Right lobe of liver (tissue), 6 donors: ENCODE results near the gene DDIAS. TPM values are rescaled to one million over a fixed set of nuclear protein-coding genes. Genes with fewer than 3 reads are reported as not detected.

Experiments used
- ATAC-seq, 4 donors: fragments of 200-7000 bp; cut with Tn5 transposase; one replicate each; pipeline ENCODE4 v1.9.1; 2020; ENCODE audit warnings: mild to moderate bottlenecking in 4 of 4, moderate library complexity in 4 of 4
- DNase-seq, 3 donors: peaks; one replicate each; pipeline ENCODE4 v3.0.0-alpha.2; 2020
- H3K27ac ChIP-seq, 3 donors: fragments of 200-600 bp; one replicate each; pipeline ENCODE4 v1.8.0; 2022
- H3K27me3 ChIP-seq, 2 donors: fragments of 200-600 bp; one replicate each; pipeline ENCODE4 v1.8.0; 2022
- H3K36me3 ChIP-seq, 4 donors: fragments of 200-600 bp; sonication (generic) in 1 of 4; one replicate each; pipeline versions ENCODE4 v1.5.1 to v1.8.0; 2017 to 2022; ENCODE audit warnings: control low read depth in 1 of 4
- H3K4me1 ChIP-seq, 4 donors: fragments of 200-600 bp; sonication (generic) in 1 of 4; one replicate each; pipeline versions ENCODE4 v1.5.1 to v1.8.0; 2017 to 2022; ENCODE audit warnings: control low read depth in 1 of 4
- H3K4me3 ChIP-seq, 3 donors: fragments of 200-600 bp; one replicate each; pipeline ENCODE4 v1.8.0; 2022
- H3K9me3 ChIP-seq, 4 donors: fragments of 200-600 bp; sonication (generic) in 1 of 4; one replicate each; pipeline versions ENCODE4 v1.5.1 to v1.8.0; 2017 to 2022; ENCODE audit warnings: control low read depth in 1 of 4
- POLR2A ChIP-seq: fragments of 450-650 bp; IDR thresholded peaks from one replicate; pipeline ENCODE4 v1.6.1; 2017; ENCODE audit warnings: antibody characterized with exemption, mild to moderate bottlenecking
- WGBS: methylation state at CpG from one replicate; pipeline ENCODE4 v1.1.6; 2018; ENCODE audit warnings: low coverage, low lambda C conversion rate; ENCODE audit not compliant: insufficient coverage; ENCODE audit errors: missing lambda C conversion rate; 5-methylcytosine and 5-hydroxymethylcytosine counted together
- intact Hi-C, 2 donors: fragments of 100-400 bp; cut with DNase I; formaldehyde crosslinking; loops; one replicate each; pipeline versions ENCODE4 v1.11.2 to v1.14.1; 2022
- total RNA-seq, 6 experiments: library from RNA; depleted of rRNA in 2 of 6; stranded (reverse); fragments of >200 nt in 2 of 6; fragmentation: NEBNext Ultra II Directional in 3 of 6; extraction: Animal tissue kit (Norgen Biotek cat#: 25700) in 3 of 6; gene quantifications; one replicate each; pipeline versions ENCODE4 v1.1.0 to v1.2.4, GENCODE V29; 2016 to 2023
- TF ChIP-seq, protein P1 (sequence below), 4 donors: fragments of 200-600 bp in 3 of 4; fragments of 450-650 bp in 1 of 4; IDR thresholded peaks; one replicate each; pipeline versions ENCODE4 v1.5.1 to v1.8.0; 2016 to 2022; ENCODE audit warnings: antibody characterized with exemption in 4 of 4, mild to moderate bottlenecking in 2 of 4
- donor health status: DM: no; HTN: yes; CAD: no.
- donor health status: DM: no; HTN: no; CAD: no.
- donor health status: DM: no; HTN: no; CAD: no.
- donor health status: DM: no; HTN: yes; CAD: no.
- donor health status: DM: no; HTN: yes; CAD: no.

Gene DDIAS
- total RNA-seq, 6 experiments from 2014 or later: 0.83 to 3.1 (median 1.2) TPM

DNA sequence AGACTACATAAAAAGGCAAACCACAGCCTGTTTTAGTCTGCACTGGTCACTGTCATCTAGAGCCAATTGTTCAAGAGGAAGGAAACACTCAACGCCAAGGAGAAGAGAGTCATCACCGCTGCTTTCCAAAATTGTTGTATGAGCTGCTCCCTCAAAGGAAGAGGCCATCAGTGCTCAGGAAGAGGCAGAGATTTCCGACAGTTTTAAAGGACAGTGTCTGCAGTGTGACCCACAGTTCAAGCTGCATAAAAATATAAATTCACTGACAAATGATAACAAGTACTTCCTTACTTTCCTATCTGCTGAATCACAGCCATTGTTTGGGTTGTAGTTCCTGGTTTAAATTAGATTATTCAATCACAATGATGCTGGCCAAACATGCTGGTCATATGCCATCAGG is 17.7 kb upstream of the DDIAS start:
- 70% methylated on average over 3 of the region's 3 CpGs for WGBS

DNA sequence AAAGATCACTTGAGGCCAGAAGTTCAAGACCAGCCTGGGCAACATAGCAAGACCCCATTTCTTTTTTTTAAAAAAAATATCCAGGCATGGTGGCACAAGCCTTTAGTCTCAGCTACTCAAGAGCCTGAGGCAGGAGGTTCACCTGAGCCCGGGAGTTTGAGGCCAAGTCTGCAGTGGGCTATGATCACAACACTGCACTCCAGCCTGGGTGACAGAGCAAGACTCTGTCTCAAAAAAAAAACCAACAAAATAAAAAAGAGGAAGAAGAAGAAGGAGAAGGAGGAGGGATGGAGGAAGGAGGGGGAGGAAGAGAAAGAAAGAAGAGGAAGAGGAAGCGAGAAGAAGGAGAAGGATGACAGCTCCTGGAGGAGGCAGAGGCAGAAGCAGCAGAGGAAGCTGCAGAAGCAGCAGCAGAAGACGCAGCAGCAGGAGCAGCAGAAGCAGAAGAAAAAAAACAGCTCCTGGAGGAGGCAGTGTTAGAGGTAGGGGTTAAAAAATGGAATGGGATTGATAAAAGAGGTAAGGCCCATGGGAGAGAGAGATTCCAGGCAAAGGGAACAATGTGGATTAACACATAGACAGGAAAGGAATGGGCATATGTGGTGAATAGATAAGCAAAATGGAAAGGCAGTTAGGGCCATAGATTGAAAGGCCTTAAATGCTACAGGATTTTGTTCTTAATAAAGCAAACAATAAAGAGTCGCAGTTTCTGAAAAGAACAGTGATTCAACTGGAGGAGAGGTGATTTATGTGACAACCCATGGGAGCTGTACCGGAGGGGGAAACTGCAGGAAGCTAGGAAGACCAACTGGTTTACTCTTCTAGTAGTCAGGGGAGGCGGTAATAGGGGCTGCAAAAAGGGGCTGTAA is 12.2 kb upstream of the DDIAS start:
- DNase-seq: no peak
- intact Hi-C loops: no loop called here
- H3K9me3 ChIP-seq: no peaks in the 10 kb centered on the region
- H3K4me1 ChIP-seq: peaks cover 0 to 4% (median 0%) of the 10 kb centered on the region in 4 donors
- no peak for TF ChIP-seq POLR2A
- TF ChIP-seq, protein P1, sequence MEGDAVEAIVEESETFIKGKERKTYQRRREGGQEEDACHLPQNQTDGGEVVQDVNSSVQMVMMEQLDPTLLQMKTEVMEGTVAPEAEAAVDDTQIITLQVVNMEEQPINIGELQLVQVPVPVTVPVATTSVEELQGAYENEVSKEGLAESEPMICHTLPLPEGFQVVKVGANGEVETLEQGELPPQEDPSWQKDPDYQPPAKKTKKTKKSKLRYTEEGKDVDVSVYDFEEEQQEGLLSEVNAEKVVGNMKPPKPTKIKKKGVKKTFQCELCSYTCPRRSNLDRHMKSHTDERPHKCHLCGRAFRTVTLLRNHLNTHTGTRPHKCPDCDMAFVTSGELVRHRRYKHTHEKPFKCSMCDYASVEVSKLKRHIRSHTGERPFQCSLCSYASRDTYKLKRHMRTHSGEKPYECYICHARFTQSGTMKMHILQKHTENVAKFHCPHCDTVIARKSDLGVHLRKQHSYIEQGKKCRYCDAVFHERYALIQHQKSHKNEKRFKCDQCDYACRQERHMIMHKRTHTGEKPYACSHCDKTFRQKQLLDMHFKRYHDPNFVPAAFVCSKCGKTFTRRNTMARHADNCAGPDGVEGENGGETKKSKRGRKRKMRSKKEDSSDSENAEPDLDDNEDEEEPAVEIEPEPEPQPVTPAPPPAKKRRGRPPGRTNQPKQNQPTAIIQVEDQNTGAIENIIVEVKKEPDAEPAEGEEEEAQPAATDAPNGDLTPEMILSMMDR (IDR thresholded peaks at IDR 0.05): no peak
- 58% methylated on average over 6 of the region's 6 CpGs for WGBS
- peak overlapping the region in 1 of 3 donors; percentile 11 for H3K4me3 ChIP-seq
- H3K36me3 ChIP-seq: no peaks in the 10 kb centered on the region
- H3K27ac ChIP-seq: peak overlapping the region in 1 of 3 donors; percentile 16
- peak; percentile 63 to 72 (median 64) for ATAC-seq
- H3K27me3 ChIP-seq: no peaks in the 10 kb centered on the region

More for the DNA sequence above, 17.7 kb upstream of the DDIAS start:
- no peak for DNase-seq
- no peaks in the 10 kb centered on the region for H3K27me3 ChIP-seq
- intact Hi-C loops: no loop called here
- H3K9me3 ChIP-seq: no peaks in the 10 kb centered on the region
- no peak for TF ChIP-seq POLR2A
- TF ChIP-seq, protein P1 (IDR thresholded peaks at IDR 0.05): no peak
- H3K27ac ChIP-seq: no peak overlapping the region
- no peaks in the 10 kb centered on the region for H3K4me1 ChIP-seq
- no peak overlapping the region for H3K4me3 ChIP-seq
- ATAC-seq: peak; percentile 81 to 94 (median 90)
- no peaks in the 10 kb centered on the region for H3K36me3 ChIP-seq

DNA sequence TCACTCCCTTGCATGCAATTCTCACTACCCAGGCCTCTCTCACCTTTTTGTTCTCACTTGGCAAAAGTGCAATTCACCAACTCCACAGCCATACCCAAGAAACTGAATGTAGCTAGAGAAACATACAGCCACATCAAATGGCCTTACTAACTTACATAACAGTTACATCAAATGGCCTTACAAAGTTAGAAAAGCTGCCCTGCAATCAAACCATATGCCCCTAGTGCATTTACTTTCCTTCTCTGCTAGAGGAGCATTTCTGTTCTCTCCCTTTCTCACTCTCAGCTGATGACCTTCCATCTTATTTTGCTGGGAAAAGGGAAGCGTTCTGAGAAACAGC is 11.6 kb upstream of the DDIAS start:
- ATAC-seq (peak in 2 of 4 donors; percentile 12 to 13), DNase-seq (no peak)
- H3K4me3 ChIP-seq: peak overlapping the region in 1 of 3 donors; percentile 11
- H3K27me3 ChIP-seq: no peaks in the 10 kb centered on the region
- H3K27ac ChIP-seq: peak overlapping the region in 1 of 3 donors; percentile 16
- no peak for TF ChIP-seq POLR2A
- TF ChIP-seq, protein P1 (IDR thresholded peaks at IDR 0.05): no peak
- no peaks in the 10 kb centered on the region for H3K9me3 ChIP-seq
- 60% methylated on average over 1 of the region's 1 CpG for WGBS
- no peaks in the 10 kb centered on the region for H3K36me3 ChIP-seq
- intact Hi-C loops: no loop called here
- H3K4me1 ChIP-seq: peaks cover 0 to 7% (median 0%) of the 10 kb centered on the region in 4 donors

DNA sequence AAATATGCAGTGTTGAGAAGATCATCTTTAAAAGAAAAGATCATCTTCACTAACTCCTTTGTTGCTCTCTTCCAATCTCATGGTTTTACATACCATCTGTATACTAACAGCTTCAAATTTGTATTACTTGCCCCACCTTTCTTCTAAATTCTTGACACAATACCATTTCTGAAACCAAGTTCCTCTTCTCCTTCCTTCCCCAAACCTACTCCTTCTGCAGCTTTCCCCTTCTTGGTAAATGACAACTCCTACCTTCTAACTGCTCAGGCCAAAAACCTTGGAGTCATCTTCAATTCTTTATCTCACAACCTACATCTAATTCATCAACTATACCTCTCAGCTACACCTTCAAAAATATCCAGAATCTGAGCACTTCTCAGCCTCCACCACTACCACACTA is 10.6 kb upstream of the DDIAS start:
- Histone ChIP-seq H3K27ac (no peak overlapping the region), H3K9me3 (no peaks in the 10 kb centered on the region), H3K4me1 (peaks cover 0 to 7% (median 0%) of the 10 kb centered on the region in 4 donors), H3K27me3 (no peaks in the 10 kb centered on the region), H3K36me3 (no peaks in the 10 kb centered on the region), H3K4me3 (no peak overlapping the region)
- DNase-seq (no peak), ATAC-seq (peak in 1 of 4 donors; percentile 10)
- TF ChIP-seq, protein P1 (IDR thresholded peaks at IDR 0.05): no peak
- no peak for TF ChIP-seq POLR2A
- intact Hi-C loops: no loop called here
